Gastrocnemius medialis (tissue), 4 donors: Measurements from ENCODE around the gene AOC2. TPM values are rescaled to one million over a fixed set of nuclear protein-coding genes. Genes with fewer than 3 reads are reported as not detected.
A peak's percentile ranks its signal among the peaks of the same experiment; 100 is the strongest.

Experiments used
- ATAC-seq, 2 donors: fragments of 150-250 bp; one replicate each; pipeline ENCODE4 v1.9.1; 2016
- DNase-seq, 2 donors: peaks; one replicate each; pipeline ENCODE4 v3.0.0-alpha.2; 2019
- H3K27ac ChIP-seq, 4 donors: fragments of 200-600 bp; sonication (generic); 1 replicate in 1 of 4; 2 replicates in 3 of 4; pipeline ENCODE4 v1.5.1; 2016 to 2018; ENCODE audit warnings: mild to moderate bottlenecking in 2 of 4, moderate library complexity in 1 of 4
- H3K27me3 ChIP-seq, 3 donors: fragments of 200-600 bp; sonication (generic) in 2 of 3; 1 replicate in 1 of 3; 2 replicates in 2 of 3; pipeline versions ENCODE4 v1.5.1 to v1.6.0; 2016 to 2019; ENCODE audit warnings: mild to moderate bottlenecking in 1 of 3, moderate library complexity in 1 of 3
- H3K36me3 ChIP-seq, 2 donors: fragments of 200-600 bp; sonication (generic) in 1 of 2; one replicate each; pipeline ENCODE4 v1.5.1; 2017 to 2018
- H3K4me1 ChIP-seq, 2 donors: fragments of 200-600 bp; sonication (generic) in 1 of 2; one replicate each; pipeline ENCODE4 v1.5.1; 2016 to 2017; ENCODE audit warnings: mild to moderate bottlenecking in 2 of 2
- H3K4me3 ChIP-seq, 4 donors: fragments of 200-600 bp; sonication (generic) in 3 of 4; 1 replicate in 1 of 4; 2 replicates in 3 of 4; pipeline ENCODE4 v1.5.1; 2016 to 2019; ENCODE audit warnings: mild to moderate bottlenecking in 2 of 4
- H3K9me3 ChIP-seq, 3 donors: fragments of 200-600 bp; sonication (generic) in 2 of 3; 1 replicate in 1 of 3; 2 replicates in 2 of 3; pipeline ENCODE4 v1.5.1; 2016 to 2019
- CTCF ChIP-seq, 5 experiments: fragments of 450-650 bp in 3 of 5; fragments of 200-600 bp in 2 of 5; sonication (generic) in 2 of 5; IDR thresholded peaks in 4 of 5; conservative IDR thresholded peaks in 1 of 5; 1 replicate in 4 of 5; 2 replicates in 1 of 5; pipeline ENCODE4 v1.5.1; 2016 to 2019; ENCODE audit warnings: antibody characterized with exemption in 5 of 5, mild to moderate bottlenecking in 3 of 5, moderate library complexity in 3 of 5
- POLR2A ChIP-seq, 2 donors: fragments of 450-650 bp; IDR thresholded peaks; one replicate each; pipeline ENCODE4 v1.6.1; 2017; ENCODE audit warnings: antibody characterized with exemption in 2 of 2, mild to moderate bottlenecking in 2 of 2, moderate library complexity in 2 of 2
- in situ Hi-C, 4 donors: fragments of 200-750 bp; cut with MboI; loops; one replicate each; pipeline versions ENCODE4 v1.15.0 to v1.8.0; 2017; ENCODE audit warnings: low sequenced_read_pairs in 4 of 4
- intact Hi-C: fragments of 100-400 bp; cut with DNase I; formaldehyde crosslinking; loops from one replicate; pipeline ENCODE4 v1.15.1; 2023; ENCODE audit warnings: low total_unique reads
- total RNA-seq, 4 donors: library from RNA; depleted of rRNA; stranded (reverse); fragments of >200 nt; gene quantifications; one replicate each; pipeline versions ENCODE4 v1.1.0 to v1.2.3, GENCODE V29; 2016

Gene AOC2
- total RNA-seq, 4 donors from 2014 or later, result 0.81 to 1.2 (median 1.0) TPM

DNA sequence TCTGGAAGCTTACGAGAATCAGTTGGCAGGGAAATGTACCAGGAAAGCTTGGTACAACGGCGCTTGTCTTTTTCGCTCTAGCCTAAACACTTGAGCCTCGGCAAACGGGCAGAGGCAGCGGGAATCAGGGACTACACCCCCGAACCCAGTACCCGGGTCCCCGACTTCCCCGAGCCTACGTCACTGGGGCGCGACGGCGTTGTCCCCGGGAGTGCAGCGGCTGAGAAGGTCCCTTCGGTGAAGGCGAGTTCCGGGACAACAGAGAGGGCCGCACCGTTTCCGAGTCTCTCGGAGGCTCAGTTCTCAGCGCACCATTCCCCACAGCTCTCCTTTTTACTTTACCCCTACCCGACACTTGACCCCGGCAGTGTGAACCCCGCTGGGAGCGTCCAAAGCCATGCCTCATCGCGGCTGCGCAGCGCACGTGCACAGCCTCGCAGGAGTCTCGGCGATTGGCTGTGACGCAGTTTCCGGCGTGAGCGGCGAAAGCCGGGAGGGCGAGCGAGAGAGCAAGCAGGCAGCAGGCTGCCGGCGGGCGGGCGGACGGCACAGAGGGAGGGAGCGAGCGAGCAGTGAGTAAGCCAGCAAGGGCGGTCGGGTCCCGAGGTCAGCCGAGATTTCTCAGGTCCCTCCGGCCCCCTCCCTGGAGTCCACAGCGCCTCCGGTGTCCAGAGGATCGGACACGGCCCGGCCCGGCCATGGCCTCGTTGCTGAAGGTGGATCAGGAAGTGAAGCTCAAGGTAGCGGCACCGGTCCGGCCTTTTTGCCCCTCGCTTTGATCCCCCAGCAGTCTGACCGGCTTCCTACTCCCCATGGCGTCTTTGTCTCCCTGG lies 11.2 kb upstream of the AOC2 start, which contains the start of gene PSME3:
Gene PSME3, plus strand, starts transcription at position 464 of the 833 bp plus-strand sequence. Its CDS starts 235 bp downstream, at position 699.
- ATAC-seq (peak; percentile 95 to 97), DNase-seq (peak; percentile 79 to 83)
- H3K27ac ChIP-seq, result peak within 1 kb of the TSS; percentile 80 to 94 (median 89)
- H3K4me3 ChIP-seq, result peak within 1 kb of the TSS; percentile 77 to 97 (median 96)
- peaks cover 18 to 27% of the 10 kb centered on the region in 2 donors for H3K4me1 ChIP-seq
- TF ChIP-seq CTCF (IDR thresholded peaks at IDR 0.05 in 4 of 5, conservative IDR thresholded peaks at IDR 0.05 in 1 of 5) (peak in 1 of 5 experiments; percentile 34), POLR2A (IDR thresholded peaks at IDR 0.05) (peak; percentile 96 to 98)
- intact Hi-C loops (loop anchor here (5.0 to 10.0 kb wide), 2 partner anchors 164 to 562 kb away; partner anchors contain the start of genes ARL4D and RPL27), in situ Hi-C loops (no loop called here)
- no peaks in the 10 kb centered on the region for H3K27me3 ChIP-seq
- peaks cover 0 to 34% of the 10 kb centered on the region in 2 donors for H3K36me3 ChIP-seq
- H3K9me3 ChIP-seq, result no peaks in the 10 kb centered on the region

DNA sequence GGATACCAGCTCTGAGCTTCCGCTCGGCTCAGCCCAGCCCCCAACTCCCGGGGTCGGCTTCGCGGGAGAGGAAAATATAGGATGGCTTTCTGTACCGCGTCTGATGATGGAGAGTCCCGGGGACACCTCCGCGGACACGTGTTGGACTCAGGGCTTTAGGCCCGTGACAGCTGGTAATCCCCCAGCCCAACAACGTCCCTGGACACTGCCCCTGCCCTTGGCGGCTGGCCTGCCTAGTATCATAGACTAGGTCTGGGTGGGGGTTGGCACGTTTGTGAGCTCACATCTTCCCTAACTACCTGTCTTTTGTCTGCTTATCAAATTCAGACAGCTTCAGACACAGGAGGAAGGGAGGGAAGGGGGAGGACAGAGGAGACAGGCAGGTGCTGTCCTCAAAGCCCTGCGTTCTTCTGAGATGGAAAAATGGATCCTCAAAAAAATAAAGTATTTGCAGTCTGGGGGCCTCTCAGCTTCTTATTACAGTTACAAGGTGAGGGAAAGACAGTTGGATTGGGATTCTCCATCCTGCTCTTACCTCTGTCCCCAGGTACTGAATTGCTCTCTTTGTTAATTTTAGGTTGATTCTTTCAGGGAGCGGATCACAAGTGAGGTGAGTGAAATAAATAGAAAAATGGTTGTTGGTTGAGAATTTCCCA lies 10.5 kb upstream of the AOC2 start:
- in situ Hi-C loops (no loop called here), intact Hi-C loops (loop anchor here (5.0 to 10.0 kb wide), 2 partner anchors 163 to 561 kb away; partner anchors contain the start of genes ARL4D and RPL27)
- DNase-seq (no peak), ATAC-seq (peak; percentile 4 to 11)
- H3K36me3 ChIP-seq, result peaks cover 0 to 42% of the 10 kb centered on the region in 2 donors
- peaks cover 18 to 27% of the 10 kb centered on the region in 2 donors for H3K4me1 ChIP-seq
- peak overlapping the region; percentile 77 to 97 (median 96) for H3K4me3 ChIP-seq
- H3K9me3 ChIP-seq, result no peaks in the 10 kb centered on the region
- no peaks in the 10 kb centered on the region for H3K27me3 ChIP-seq
- TF ChIP-seq CTCF (IDR thresholded peaks at IDR 0.05 in 4 of 5, conservative IDR thresholded peaks at IDR 0.05 in 1 of 5), result no peak
- peak overlapping the region; percentile 80 to 94 (median 89) for H3K27ac ChIP-seq

GRCh38 chr17:42835732-42836131 lies 8.6 kb upstream of the AOC2 start:
- in situ Hi-C loops, result no loop called here

More at GRCh38 chr17:42835732-42836131, 8.6 kb upstream of the AOC2 start:
- H3K9me3 ChIP-seq, result no peaks in the 10 kb centered on the region
- DNase-seq (no peak), ATAC-seq (no peak)
- H3K4me3 ChIP-seq, result no peak overlapping the region
- intact Hi-C loops, result loop anchor here (10.0 kb wide), 1 partner anchor 559 kb away; the partner anchor contains the start of gene ARL4D
- TF ChIP-seq POLR2A (IDR thresholded peaks at IDR 0.05) (no peak), CTCF (IDR thresholded peaks at IDR 0.05 in 4 of 5, conservative IDR thresholded peaks at IDR 0.05 in 1 of 5) (no peak)
- H3K4me1 ChIP-seq, result peaks cover 18 to 27% of the 10 kb centered on the region in 2 donors
- no peaks in the 10 kb centered on the region for H3K27me3 ChIP-seq
- H3K27ac ChIP-seq, result no peak overlapping the region
- peaks cover 0 to 60% of the 10 kb centered on the region in 2 donors for H3K36me3 ChIP-seq
